Gastrocnemius medialis (tissue), 4 donors: Measurements from ENCODE around the gene VAMP8. TPM values are rescaled to one million over a fixed set of nuclear protein-coding genes. Genes with fewer than 3 reads are reported as not detected.
A peak's percentile ranks its signal among the peaks of the same experiment; 100 is the strongest.

Source experiments
- ATAC-seq, 2 donors: fragments of 150-250 bp; one replicate each; pipeline ENCODE4 v1.9.1; 2016
- DNase-seq, 2 donors: peaks; one replicate each; pipeline ENCODE4 v3.0.0-alpha.2; 2019
- H3K27ac ChIP-seq, 4 donors: fragments of 200-600 bp; sonication (generic); 1 replicate in 1 of 4; 2 replicates in 3 of 4; pipeline ENCODE4 v1.5.1; 2016 to 2018; ENCODE audit warnings: mild to moderate bottlenecking in 2 of 4, moderate library complexity in 1 of 4
- H3K27me3 ChIP-seq, 3 donors: fragments of 200-600 bp; sonication (generic) in 2 of 3; 1 replicate in 1 of 3; 2 replicates in 2 of 3; pipeline versions ENCODE4 v1.5.1 to v1.6.0; 2016 to 2019; ENCODE audit warnings: mild to moderate bottlenecking in 1 of 3, moderate library complexity in 1 of 3
- H3K36me3 ChIP-seq, 2 donors: fragments of 200-600 bp; sonication (generic) in 1 of 2; one replicate each; pipeline ENCODE4 v1.5.1; 2017 to 2018
- H3K4me1 ChIP-seq, 2 donors: fragments of 200-600 bp; sonication (generic) in 1 of 2; one replicate each; pipeline ENCODE4 v1.5.1; 2016 to 2017; ENCODE audit warnings: mild to moderate bottlenecking in 2 of 2
- H3K4me3 ChIP-seq, 4 donors: fragments of 200-600 bp; sonication (generic) in 3 of 4; 1 replicate in 1 of 4; 2 replicates in 3 of 4; pipeline ENCODE4 v1.5.1; 2016 to 2019; ENCODE audit warnings: mild to moderate bottlenecking in 2 of 4
- H3K9me3 ChIP-seq, 3 donors: fragments of 200-600 bp; sonication (generic) in 2 of 3; 1 replicate in 1 of 3; 2 replicates in 2 of 3; pipeline ENCODE4 v1.5.1; 2016 to 2019
- POLR2A ChIP-seq, 2 donors: fragments of 450-650 bp; IDR thresholded peaks; one replicate each; pipeline ENCODE4 v1.6.1; 2017; ENCODE audit warnings: antibody characterized with exemption in 2 of 2, mild to moderate bottlenecking in 2 of 2, moderate library complexity in 2 of 2
- in situ Hi-C, 4 donors: fragments of 200-750 bp; cut with MboI; loops; one replicate each; pipeline versions ENCODE4 v1.15.0 to v1.8.0; 2017; ENCODE audit warnings: low sequenced_read_pairs in 4 of 4
- intact Hi-C: fragments of 100-400 bp; cut with DNase I; formaldehyde crosslinking; loops from one replicate; pipeline ENCODE4 v1.15.1; 2023; ENCODE audit warnings: low total_unique reads
- total RNA-seq, 4 donors: library from RNA; depleted of rRNA; stranded (reverse); fragments of >200 nt; gene quantifications; one replicate each; pipeline versions ENCODE4 v1.1.0 to v1.2.3, GENCODE V29; 2016
- TF ChIP-seq, protein P1 (sequence below), 5 experiments: fragments of 450-650 bp in 3 of 5; fragments of 200-600 bp in 2 of 5; sonication (generic) in 2 of 5; IDR thresholded peaks in 4 of 5; conservative IDR thresholded peaks in 1 of 5; 1 replicate in 4 of 5; 2 replicates in 1 of 5; pipeline ENCODE4 v1.5.1; 2016 to 2019; ENCODE audit warnings: antibody characterized with exemption in 5 of 5, mild to moderate bottlenecking in 3 of 5, moderate library complexity in 3 of 5

Gene VAMP8
- total RNA-seq, 4 donors from 2014 or later, result 5.3 to 12.1 (median 7.1) TPM

DNA sequence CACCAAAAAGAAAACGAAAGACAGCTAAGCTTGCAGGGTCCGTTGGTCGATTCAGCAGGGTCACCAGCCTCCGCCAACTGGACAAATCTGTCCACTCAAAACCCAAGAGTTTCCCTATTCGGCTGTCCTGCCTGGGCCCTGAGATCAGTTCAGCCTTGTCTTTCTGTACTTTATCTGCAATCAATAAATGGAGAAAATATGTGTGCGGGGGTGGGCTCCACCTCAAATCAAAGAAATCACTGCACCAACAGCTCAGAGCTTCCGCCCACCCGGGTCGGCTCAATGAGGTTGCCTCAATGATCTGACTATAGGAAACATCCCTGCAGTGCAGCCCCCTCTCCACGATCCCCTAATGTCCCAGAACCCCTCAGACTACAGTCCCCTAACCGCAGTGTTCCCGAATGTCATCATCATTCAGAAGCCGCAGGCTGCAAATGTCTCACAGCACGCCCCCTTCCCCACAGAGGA is 16.5 kb upstream of the VAMP8 start:
- peak overlapping the region; percentile 91 to 95 (median 93) for H3K27ac ChIP-seq
- intact Hi-C loops, result loop anchor here (5.0 kb wide), 1 partner anchor 41 kb away; the partner anchor contains the start of gene TMEM150A
- ATAC-seq, result peak in 1 of 2 donors; percentile 16

DNA sequence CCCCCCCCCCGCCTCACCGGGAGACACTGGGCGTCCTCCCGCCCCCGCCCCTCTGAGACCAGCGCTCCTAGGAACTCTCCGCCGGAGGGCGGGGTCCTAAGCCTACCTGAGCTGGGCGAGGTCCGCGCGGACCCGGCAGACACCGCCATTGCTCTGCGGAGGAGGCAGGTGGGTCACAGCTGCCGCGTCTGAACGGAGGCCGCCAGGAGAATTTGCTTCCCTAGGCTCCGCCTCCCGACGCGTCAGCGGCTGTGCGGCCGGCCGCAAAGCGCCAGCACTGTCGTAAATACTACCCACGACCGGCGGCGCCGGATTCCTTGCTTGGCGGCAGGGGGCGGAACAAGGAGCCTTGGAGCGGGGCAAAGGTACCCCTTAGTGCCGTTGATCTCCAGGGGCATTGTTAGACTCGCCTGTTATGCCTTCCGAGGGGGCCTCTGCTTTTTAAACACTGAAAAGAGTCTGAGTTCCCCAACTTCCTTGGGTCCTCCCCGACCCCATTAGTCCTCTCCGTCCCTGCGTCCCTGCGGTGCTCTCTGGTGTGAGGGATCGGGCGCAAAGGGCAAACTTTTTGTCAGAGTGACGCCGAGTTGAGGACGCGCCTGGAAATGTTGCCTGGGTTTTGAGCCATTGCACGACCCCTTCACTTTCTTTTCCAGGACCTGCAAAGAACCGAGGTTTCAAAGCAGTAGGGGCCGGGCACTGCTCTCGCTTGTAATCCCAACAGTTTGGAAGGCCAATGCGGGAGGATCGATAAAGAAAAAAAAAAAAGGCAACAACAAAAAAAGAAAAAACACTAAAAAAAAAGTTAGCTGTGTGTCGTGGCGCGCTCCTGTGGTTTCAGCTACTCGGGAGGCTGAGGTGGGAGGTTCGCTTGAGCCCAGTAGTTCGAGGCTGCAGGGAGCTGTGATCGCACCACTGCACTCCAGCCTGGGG is 15.8 kb upstream of the VAMP8 start, which contains the start of gene GGCX:
Gene GGCX, minus strand, starts transcription at position 214 of the 933 bp plus-strand sequence. Its CDS starts 65 bp downstream, at position 149.
- intact Hi-C loops (loop anchor here (5.0 kb wide), 1 partner anchor 41 kb away; the partner anchor contains the start of gene TMEM150A), in situ Hi-C loops (no loop called here)
- peak; percentile 90 to 92 for ATAC-seq
- TF ChIP-seq, protein P1, sequence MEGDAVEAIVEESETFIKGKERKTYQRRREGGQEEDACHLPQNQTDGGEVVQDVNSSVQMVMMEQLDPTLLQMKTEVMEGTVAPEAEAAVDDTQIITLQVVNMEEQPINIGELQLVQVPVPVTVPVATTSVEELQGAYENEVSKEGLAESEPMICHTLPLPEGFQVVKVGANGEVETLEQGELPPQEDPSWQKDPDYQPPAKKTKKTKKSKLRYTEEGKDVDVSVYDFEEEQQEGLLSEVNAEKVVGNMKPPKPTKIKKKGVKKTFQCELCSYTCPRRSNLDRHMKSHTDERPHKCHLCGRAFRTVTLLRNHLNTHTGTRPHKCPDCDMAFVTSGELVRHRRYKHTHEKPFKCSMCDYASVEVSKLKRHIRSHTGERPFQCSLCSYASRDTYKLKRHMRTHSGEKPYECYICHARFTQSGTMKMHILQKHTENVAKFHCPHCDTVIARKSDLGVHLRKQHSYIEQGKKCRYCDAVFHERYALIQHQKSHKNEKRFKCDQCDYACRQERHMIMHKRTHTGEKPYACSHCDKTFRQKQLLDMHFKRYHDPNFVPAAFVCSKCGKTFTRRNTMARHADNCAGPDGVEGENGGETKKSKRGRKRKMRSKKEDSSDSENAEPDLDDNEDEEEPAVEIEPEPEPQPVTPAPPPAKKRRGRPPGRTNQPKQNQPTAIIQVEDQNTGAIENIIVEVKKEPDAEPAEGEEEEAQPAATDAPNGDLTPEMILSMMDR (IDR thresholded peaks at IDR 0.05 in 4 of 5, conservative IDR thresholded peaks at IDR 0.05 in 1 of 5), result peak in 3 of 5 experiments; percentile 27 to 58 (median 55)
- TF ChIP-seq POLR2A (IDR thresholded peaks at IDR 0.05), result peak; percentile 81 to 83
- H3K27ac ChIP-seq, result peak within 1 kb of the TSS; percentile 91 to 95 (median 93)
- H3K4me3 ChIP-seq, result peak within 1 kb of the TSS; percentile 69 to 93 (median 90)
- DNase-seq, result peak; percentile 90 to 96
- no peaks in the 10 kb centered on the region for H3K27me3 ChIP-seq
- H3K36me3 ChIP-seq, result peaks cover 0 to 13% of the 10 kb centered on the region in 2 donors
- H3K9me3 ChIP-seq, result no peaks in the 10 kb centered on the region
- peaks cover 22 to 24% of the 10 kb centered on the region in 2 donors for H3K4me1 ChIP-seq

More for the DNA sequence above, 16.5 kb upstream of the VAMP8 start:
- peak overlapping the region; percentile 69 to 93 (median 90) for H3K4me3 ChIP-seq
- H3K9me3 ChIP-seq, result no peaks in the 10 kb centered on the region
- peaks cover 22 to 24% of the 10 kb centered on the region in 2 donors for H3K4me1 ChIP-seq
- TF ChIP-seq, protein P1 (IDR thresholded peaks at IDR 0.05 in 4 of 5, conservative IDR thresholded peaks at IDR 0.05 in 1 of 5), result no peak
- no peak for TF ChIP-seq POLR2A (IDR thresholded peaks at IDR 0.05)
- in situ Hi-C loops, result no loop called here
- no peak for DNase-seq
- H3K36me3 ChIP-seq, result peaks cover 0 to 20% of the 10 kb centered on the region in 2 donors
- no peaks in the 10 kb centered on the region for H3K27me3 ChIP-seq

- no peak for DNase-seq
- ATAC-seq, result no peak
- no peak overlapping the region for H3K27ac ChIP-seq
- H3K4me3 ChIP-seq, result no peak overlapping the region
- TF ChIP-seq POLR2A (IDR thresholded peaks at IDR 0.05), result no peak
- TF ChIP-seq, protein P1 (IDR thresholded peaks at IDR 0.05 in 4 of 5, conservative IDR thresholded peaks at IDR 0.05 in 1 of 5), result no peak
- intact Hi-C loops (loop anchor here (5.0 kb wide), 1 partner anchor 38 kb away; the partner anchor contains the start of gene TMEM150A), in situ Hi-C loops (no loop called here)
- no peaks in the 10 kb centered on the region for H3K27me3 ChIP-seq
- H3K4me1 ChIP-seq, result peaks cover 22% of the 10 kb centered on the region in 2 donors
- no peaks in the 10 kb centered on the region for H3K9me3 ChIP-seq
- no peaks in the 10 kb centered on the region for H3K36me3 ChIP-seq
These were observed 13.2 kb upstream of the VAMP8 start for GRCh38 chr2:85564144-85564563.

GRCh38 chr2:85566265-85566664 is 11.1 kb upstream of the VAMP8 start:
- Histone ChIP-seq H3K4me3 (no peak overlapping the region), H3K4me1 (peaks cover 6 to 9% of the 10 kb centered on the region in 2 donors), H3K27me3 (no peaks in the 10 kb centered on the region), H3K27ac (no peak overlapping the region), H3K36me3 (no peaks in the 10 kb centered on the region), H3K9me3 (no peaks in the 10 kb centered on the region)
- ATAC-seq (no peak), DNase-seq (no peak)
- no peak for TF ChIP-seq POLR2A (IDR thresholded peaks at IDR 0.05)
- TF ChIP-seq, protein P1 (IDR thresholded peaks at IDR 0.05 in 4 of 5, conservative IDR thresholded peaks at IDR 0.05 in 1 of 5), result no peak
- in situ Hi-C loops, result no loop called here
- intact Hi-C loops, result no loop called here
